GM18519 (cell line): ENCODE data around the gene PHLDA1.
A peak's percentile ranks its signal among the peaks of the same experiment; 100 is the strongest.
"Not testable (repeated sequence)": the region's sequence is repeated elsewhere in the genome, so short reads cannot be mapped to it uniquely, and the experiment has no call there.

Experiments
- ATAC-seq: cut with Tn5 transposase; IDR thresholded peaks from one replicate; pipeline ENCODE4 v1.9.1; 2021; ENCODE audit warnings: mild to moderate bottlenecking, moderate library complexity; ENCODE audit not compliant: unreplicated experiment, low FRiP score

The PHLDA1 gene

DNA sequence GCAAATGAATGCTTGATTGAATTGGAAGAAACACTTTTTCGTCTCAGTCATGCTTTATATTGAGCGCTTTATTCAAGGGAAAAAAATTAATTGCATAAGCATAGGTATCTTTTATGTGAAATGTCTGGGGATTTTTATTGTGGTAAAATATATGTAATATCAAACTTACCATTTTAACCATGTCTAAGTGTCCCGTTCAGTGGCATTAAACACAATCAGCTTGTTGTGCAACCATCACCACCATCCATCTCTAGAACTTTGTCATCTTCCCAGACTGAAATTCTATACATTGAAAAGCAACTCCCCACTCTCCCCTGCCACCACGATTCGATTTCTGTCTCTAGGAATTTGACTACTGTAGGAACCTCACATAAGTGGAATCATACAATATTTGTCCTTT, 39.8 kb downstream of the PHLDA1 start:
- no peak for ATAC-seq

DNA sequence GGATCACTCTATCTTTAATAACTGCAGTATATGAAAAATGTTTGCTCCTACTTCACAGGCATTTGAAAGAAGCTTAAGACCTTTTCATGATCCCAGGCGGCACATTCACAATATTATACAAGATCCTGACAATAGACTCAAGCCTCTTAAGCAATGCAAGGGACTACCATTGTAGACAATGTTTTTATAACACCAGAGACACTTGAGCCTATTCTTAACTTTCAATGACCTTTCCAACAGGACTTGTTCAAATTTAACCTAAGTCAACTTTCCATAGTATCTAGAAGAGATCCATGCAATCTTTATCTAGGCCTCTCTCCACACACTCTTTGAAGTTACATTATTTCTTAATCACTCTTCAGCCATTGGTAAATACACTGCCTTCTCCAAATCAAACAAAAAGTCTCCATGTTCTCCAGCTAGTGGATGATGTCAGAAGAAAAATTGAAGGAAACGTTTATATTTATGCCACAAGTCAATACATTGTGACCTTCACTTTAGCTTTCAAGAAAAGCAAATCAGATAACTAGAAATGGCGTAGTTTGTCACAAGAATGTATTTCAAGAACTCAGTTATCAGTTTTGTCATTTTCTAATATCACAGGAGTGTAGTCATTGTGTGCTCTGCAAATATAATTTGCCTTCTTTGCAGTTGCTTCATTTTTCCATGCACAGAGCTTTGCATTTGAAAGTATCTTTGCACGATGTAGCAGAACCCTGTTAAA, 41.2 kb downstream of the PHLDA1 start:
- no peak for ATAC-seq

DNA sequence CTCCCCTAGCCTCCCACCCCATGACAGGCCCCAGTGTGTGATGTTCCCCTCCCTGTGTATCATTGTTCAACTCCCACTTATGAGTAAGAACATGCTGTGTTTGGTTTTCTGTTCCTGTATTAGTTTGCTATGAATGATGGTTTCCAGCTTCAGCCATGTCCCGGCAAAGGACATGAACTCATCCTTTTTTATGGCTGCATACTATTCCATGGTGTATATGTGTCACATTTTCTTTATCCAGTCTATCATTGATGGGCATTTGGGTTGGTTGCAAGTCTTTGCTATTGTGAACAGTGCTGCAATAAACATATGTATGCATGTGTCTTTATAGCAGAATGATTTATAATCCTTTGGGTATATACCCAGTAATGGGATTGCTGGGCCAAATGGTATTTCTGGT, 43.9 kb downstream of the PHLDA1 start:
- ATAC-seq, result not testable (repeated sequence)

DNA sequence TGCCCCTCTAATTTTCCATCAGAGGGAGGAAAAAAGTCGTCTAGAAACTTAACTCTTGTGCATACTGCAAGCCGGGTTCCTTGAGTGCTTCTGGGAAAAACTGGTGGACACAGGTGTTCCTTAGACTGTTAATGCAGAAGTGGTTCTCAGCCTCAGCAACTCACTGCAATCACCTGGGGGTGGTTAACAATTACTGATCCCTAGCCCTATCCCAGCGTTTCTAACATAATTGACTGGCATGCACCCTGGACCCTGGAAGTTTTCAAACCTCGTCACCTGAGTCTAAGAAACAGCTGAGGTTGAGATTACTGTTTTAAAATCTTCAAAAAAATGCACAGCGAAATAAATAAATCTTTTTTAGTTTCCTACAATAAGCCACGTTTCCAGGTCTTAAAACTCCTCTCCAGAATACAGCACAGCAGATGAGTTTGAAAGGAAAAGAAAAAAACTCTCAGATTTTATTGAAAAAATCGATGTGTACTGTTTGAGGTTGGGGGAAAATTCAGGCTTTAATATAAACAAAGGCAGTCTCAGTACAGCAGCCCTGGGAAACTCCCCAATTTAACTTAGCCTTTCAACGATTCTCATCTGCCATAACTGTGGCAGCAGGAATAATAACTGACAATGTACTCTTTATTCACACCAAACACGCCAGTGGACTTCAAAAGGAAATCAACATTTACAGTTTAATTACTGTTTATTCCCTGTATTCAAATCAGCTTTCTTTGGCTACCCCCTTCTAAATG, 45.4 kb downstream of the PHLDA1 start:
- no peak for ATAC-seq

DNA sequence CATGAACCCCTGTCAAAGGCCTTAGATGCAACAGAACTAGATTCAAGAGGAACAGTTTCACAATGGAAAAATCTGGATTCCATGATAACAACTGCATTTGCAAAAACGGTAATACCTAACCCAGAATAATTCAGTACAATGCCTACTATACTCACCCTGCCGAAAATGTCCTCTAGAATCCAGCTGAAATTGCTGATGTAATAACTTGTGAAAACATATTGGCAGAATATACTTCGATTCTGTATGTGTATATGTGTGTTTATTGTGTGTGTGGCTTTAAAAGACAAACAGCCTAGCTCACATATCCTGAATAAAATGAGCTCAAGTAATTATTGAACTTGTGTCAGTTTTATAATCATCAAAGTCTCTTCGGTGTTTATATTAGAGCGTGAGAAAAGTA, 46.0 kb downstream of the PHLDA1 start:
- ATAC-seq, result no peak

DNA sequence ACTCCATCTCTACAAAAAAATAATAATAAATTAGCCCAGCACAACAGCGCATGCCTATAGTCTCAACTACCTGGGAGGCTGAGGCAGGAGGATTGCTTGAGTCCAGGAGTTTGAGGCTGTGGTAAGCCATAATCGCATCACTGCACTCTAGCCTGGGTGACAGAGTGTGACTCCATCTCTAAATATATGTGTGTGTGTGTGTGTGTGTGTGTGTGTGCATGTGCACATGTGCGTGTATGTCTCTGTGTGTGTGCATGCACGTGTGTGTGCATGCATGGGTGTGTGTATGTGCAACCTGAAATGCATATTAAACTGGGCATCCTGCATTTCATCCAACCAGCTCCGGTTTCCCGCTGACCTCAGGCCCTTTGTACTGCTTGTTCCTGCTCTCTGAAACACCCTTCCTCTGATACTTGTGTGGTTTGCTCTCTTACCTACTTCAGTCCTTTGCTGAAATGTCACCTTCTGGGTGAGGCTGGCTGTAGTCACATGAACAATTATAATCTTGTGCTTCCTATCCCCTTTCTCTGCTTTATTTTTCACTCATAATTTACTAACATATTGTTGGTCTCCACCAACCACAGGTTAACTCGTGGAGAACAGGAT, 46.9 kb downstream of the PHLDA1 start:
- no peak for ATAC-seq

DNA sequence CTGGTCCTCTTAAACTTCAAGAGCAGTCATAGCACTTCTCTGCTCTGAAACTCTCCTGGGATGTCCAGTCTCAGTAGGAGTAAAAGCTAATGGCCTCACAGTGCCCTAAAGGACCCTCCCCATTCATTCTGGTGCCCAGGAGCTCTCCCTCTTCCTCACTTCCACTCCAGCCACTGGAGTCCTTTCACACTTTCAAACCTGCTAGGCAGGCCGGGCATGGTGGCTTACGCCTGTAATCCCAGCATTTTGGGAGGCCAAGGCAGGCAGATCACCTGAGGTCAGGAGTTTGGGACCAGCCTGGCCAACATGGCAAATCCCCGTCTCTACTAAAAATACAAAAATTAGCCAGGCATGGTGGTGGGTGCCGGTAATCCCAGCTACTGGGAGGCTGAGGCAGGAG, 47.7 kb downstream of the PHLDA1 start:
- not testable (repeated sequence) for ATAC-seq

DNA sequence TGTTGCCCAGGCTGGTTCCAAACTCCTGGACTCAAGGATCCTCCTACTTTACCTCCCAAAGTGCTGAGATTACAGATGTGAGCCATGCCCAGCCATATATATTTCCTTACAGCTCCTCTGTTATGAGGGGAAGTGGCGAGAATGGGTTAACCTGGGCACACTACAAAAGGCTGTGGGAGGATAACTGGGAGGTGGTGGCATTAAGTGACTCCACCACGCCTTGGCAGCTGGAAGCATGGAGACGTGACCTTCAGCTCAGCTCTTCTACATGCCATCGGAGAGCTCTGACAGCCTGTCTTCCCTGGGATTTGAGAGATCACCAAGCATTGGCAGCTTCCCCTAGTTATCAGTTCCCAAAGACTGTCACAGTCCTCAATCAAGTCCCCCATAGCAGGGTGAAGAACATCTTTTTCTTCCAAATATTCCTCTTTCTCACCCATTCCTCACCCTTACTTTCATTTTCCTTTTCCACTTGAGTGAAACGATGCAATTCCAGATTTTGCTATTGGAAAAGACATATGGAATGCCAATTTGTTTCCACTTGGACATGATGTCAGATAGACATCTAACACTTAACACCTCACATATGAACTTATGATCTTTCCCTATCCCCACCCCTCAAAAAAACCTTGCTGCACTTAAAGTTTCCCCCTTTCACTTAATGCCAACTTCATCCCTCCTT, 48.5 kb downstream of the PHLDA1 start:
- no peak for ATAC-seq

DNA sequence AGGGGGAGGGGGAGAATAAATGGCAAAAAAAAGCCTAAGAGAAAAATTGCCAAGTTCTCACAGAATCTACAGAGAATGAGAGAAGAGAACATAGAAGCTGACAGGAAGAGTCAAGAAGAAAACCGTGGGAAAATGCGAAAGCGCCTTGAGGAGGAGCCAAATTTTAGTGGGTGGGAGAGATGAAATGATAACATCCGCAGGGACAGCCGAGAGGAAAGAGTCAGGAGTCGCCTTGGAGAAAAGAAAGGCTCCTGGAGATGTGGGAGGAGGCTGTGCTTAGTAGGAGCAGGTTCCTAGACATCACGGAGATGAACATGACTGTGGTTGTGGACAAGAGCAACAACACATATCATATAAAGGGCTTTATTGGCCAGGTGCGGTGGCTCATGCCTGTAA, 49.4 kb downstream of the PHLDA1 start:
- no peak for ATAC-seq

DNA sequence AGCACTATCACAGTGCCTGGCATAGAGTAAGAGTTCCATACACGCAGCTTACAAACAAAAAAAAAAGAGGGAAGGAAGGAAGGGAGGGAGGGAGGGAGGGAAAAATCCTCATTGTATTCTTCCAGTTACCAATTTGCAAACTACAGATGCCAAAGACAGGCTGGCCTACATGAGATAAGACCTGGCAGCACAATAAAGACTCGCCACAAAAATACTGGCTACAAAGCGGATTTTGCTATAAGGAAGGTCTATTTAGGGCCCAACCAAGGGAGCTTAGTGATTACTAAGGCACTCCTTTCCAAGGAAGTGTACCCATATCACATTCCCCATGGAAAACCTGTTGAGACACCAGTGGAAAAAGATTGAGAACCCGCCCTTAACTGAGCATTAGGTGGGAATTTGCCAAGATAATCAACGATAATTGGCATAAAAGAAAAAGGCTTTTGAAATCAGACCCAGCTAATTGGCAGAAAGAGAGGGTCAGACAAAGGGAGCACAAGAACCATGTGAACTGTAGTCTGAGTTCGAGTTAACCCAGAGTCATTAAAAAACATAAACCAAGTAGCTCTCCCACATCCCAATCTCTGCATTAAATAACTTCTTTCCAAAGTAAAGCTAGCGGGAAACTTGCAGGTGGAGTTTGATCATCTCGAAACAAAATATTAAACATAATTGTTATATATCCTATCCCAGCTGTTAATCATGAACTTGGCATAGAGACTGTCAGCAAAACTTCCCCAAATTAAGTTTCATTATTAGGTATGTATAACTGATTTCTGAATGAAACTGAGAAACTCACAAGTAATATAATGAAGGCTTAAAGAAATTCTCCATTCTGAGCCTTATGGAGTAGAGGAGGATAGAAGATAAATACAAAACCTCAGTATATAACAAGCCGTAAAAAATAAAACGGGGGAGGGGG, 50.1 kb downstream of the PHLDA1 start:
- ATAC-seq, result peak; percentile 43

DNA sequence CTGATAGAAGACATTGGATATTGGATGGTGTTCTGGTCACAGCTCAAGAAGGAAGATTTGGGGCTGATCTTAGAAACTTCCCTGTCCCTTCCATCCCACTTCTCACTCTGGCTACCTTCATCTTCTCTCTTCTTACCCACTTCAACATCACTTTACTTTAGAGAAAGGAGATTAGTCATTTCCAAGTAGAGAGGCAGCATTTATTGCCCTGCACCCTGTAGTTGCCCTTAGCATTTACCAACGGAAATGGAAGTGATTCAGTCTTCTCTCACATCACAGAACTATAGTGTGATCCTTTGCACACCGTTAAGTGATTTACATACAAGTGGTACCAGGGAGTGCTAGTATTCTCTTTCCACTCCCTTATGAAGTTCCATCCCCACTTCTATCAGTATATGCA, 52.4 kb downstream of the PHLDA1 start:
- no peak for ATAC-seq

DNA sequence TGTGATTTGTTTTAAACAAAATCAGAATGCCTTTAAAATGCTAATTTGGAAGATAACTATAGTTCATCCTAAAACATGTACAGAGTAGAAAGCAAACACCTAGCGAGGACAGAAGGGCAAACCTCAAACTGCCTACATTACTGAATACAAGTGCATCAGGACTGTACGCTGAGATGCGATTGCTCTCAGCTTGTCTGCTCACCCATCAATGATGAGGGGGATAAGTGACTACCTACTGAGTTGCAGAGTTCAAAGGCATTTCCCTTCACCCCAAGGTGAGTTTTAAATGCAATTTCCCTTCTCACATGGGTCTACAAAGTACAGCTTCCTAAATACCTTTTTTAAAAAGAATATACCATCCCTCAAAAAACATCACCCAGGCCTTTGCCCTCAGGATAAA, 52.9 kb downstream of the PHLDA1 start:
- no peak for ATAC-seq

DNA sequence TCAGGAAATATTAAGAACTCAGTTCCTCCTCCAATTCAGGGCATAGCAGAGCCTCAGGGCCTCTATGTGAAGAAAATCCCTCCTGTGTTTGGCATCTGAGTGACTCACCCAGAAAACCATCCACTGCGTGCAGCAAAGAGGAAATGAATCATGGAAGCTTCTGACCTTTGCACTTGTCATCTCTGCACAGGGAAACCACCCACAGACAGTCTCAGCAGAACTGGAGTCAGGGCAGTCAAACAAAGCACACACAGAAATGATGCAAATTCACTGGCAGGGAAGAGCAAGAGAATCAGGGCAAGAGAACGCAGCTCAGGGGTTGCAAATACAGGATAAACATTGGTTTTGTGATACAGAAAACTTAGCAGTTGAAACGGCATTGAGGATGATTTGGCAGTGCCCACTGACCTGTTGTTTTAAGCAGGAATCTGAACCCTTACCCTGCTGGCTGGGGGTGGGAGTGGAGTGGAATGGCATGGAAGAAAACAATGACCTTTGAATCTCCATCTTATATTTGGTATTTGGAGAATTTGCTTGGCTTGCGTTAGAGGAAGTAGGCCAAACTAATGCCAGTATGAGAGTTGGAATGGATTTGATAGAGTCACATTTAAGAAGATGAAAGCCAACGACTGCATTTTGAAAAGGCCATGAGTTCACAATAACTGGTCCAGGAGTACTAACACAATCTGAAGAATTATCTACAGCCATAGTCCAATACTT, 53.5 kb downstream of the PHLDA1 start:
- peak; percentile 94 for ATAC-seq

DNA sequence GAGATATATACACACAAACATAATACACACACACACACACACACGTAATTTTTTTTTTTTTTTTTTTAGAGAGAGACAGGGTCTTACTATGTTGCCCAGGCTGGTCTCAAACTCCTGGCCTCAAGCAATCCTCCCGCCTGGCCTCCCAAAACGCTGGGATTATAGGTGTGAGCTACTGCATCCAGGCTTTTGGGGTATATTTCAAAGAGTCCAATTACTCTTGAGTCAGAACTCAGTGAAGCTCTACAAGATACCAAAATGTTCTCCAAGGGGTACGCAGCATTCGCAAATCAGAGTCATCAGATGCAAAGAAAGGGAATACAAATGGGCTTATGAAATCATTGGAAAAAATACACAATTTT, 54.0 kb downstream of the PHLDA1 start:
- peak; percentile 1 for ATAC-seq

DNA sequence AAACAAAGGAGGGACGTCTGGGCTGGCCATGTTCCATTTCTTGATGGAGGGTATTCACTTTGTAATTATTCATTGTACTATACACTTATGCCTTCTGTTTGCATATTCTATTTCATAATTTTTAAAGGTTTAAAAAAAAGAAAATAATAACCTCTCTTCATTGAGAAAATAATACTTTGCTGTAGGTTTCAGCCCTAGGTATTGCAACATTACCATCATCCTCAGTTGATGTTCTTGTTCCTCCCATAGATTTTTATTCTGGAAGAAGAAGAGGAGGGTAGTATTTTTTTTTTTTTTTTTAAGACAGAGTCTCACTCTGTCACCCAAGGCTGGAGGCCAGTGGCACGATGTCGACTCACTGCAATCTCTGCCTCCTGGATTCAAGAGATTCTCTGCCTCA, 54.7 kb downstream of the PHLDA1 start:
- no peak for ATAC-seq

DNA sequence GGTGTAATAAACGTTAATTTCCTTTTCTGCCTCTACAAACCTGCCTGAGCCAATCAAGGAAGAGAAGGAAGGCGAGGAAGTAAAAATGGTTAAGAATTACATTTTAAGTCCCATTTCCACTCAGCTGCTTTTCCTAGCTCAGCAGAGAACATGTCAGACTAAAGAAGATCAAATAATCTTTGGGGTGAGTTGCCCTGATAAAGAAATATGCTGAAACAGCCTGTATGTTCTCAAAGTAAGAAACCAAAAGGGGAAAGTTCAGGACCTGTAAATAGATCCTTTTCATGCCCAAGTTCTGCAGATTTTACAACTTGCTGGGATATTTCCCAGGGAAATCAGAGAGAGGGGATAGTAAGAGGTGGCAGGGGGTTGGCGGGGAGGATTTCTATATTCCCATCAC, 55.5 kb downstream of the PHLDA1 start:
- no peak for ATAC-seq

DNA sequence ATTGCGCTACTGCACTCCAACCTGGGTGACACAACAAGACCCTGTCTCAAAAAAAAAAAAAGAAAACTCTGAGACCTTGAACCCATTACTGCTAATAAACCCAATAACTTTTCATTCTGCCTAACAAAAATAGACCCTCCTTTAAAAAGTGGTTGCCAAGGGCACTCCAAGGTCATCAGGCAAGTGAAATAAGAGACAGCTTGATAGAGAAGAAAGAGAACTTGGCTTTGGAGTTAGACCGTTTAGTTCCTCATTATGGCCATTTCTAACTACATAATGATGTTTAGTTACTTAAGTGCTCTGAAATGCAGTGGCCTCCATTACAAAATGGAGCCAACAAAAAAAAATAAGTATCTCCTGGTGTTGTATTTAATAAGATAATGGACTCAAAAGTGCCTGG, 55.9 kb downstream of the PHLDA1 start:
- no peak for ATAC-seq
